MM.1S (cell line): ENCODE data around the gene SPATA9.

Experiments
- DNase-seq: peaks from one replicate; pipeline ENCODE4 v3.0.0-alpha.2; 2015
- H2AFZ ChIP-seq: fragments of 300-600 bp; sonication (generic); 2 replicates; pipeline ENCODE4 v1.6.0; 2016; ENCODE audit warnings: antibody characterized with exemption, low read length
- H3F3A ChIP-seq: fragments of 300-600 bp; sonication (generic); 2 replicates; pipeline ENCODE4 v1.6.1; 2016; ENCODE audit warnings: mild to moderate bottlenecking, antibody characterized with exemption, low read length, moderate library complexity, mixed read lengths; ENCODE audit not compliant: insufficient read depth
- H3K27ac ChIP-seq: fragments of 300-600 bp; sonication (generic); 2 replicates; pipeline ENCODE4 v1.5.1; 2016; ENCODE audit warnings: mild to moderate bottlenecking, low read length
- H3K27me3 ChIP-seq: fragments of 300-600 bp; sonication (generic); replicated peaks from 2 replicates; pipeline ENCODE4 v1.6.0; 2016; ENCODE audit warnings: low read length; ENCODE audit not compliant: insufficient read depth
- H3K36me3 ChIP-seq: fragments of 300-600 bp; sonication (generic); replicated peaks from 2 replicates; pipeline ENCODE4 v1.6.1; 2016; ENCODE audit warnings: mild to moderate bottlenecking, low read length, mixed read lengths; ENCODE audit not compliant: insufficient read depth
- H3K4me1 ChIP-seq: fragments of 300-600 bp; sonication (generic); 2 replicates; pipeline ENCODE4 v1.6.1; 2016; ENCODE audit warnings: low read length, mixed read lengths
- H3K4me2 ChIP-seq: fragments of 300-600 bp; sonication (generic); 2 replicates; pipeline ENCODE4 v1.6.0; 2016; ENCODE audit warnings: low read depth, low read length
- H3K4me3 ChIP-seq: fragments of 300-600 bp; sonication (generic); 2 replicates; pipeline ENCODE4 v1.5.1; 2016; ENCODE audit warnings: low read length, mixed read lengths
- H3K79me2 ChIP-seq: fragments of 300-600 bp; sonication (generic); 2 replicates; pipeline ENCODE4 v1.6.1; 2016; ENCODE audit warnings: mixed run types, low read length, mixed read lengths
- H3K9ac ChIP-seq: fragments of 300-600 bp; sonication (generic); 2 replicates; pipeline ENCODE4 v1.6.1; 2016; ENCODE audit warnings: low read length, mixed read lengths
- H3K9me2 ChIP-seq: fragments of 300-600 bp; sonication (generic); replicated peaks from 2 replicates; pipeline ENCODE4 v1.6.1; 2016; ENCODE audit warnings: mild to moderate bottlenecking, low read length, mixed read lengths; ENCODE audit not compliant: insufficient read depth
- H3K9me3 ChIP-seq: fragments of 300-600 bp; sonication (generic); replicated peaks from 2 replicates; pipeline ENCODE4 v1.6.1; 2016; ENCODE audit warnings: mild to moderate bottlenecking, low read length, mixed read lengths; ENCODE audit not compliant: insufficient read depth
- H4K20me1 ChIP-seq: fragments of 300-600 bp; sonication (generic); 2 replicates; pipeline ENCODE4 v1.6.1; 2016; ENCODE audit warnings: mild to moderate bottlenecking, low read length, moderate library complexity, mixed read lengths; ENCODE audit not compliant: insufficient read depth
- EZH2 ChIP-seq: fragments of 300-600 bp; sonication (generic); optimal IDR thresholded peaks from 2 replicates; pipeline ENCODE3; 2017; ENCODE audit warnings: low read depth, mild to moderate bottlenecking, antibody characterized with exemption, low read length, mixed read lengths
- EZH2phosphoT487 ChIP-seq: fragments of 300-600 bp; sonication (generic); IDR thresholded peaks from 2 replicates; pipeline ENCODE4 v1.6.1; 2018; ENCODE audit warnings: antibody characterized with exemption, low read length
- TF ChIP-seq, protein P1 (sequence below): fragments of 300-600 bp; sonication (generic); IDR thresholded peaks from 2 replicates; pipeline ENCODE4 v1.5.1; 2016; ENCODE audit warnings: antibody characterized with exemption, low read length, mixed read lengths

Gene SPATA9

DNA sequence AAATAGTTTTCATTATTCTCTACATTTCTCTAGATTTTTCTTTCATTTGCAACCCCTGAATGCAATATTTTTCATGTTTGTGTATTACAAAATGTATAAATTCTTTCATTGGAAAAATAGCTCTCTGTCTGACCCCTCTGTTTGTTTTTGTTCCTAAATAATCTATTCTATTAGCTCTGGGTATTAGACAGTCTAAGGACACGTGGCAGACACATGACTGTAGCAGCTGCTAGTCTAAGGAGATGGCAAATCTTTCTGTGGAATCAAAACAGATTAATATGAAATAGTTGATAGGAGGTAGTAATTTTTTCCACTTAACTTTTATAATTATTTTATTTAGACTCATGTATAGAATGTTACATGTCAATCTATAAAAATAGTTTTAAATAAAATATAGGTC lies 21.4 kb upstream of the SPATA9 start:
- Histone ChIP-seq H3K9me3 (no peaks in the 10 kb centered on the region), H3K79me2 (no peaks in the 10 kb centered on the region), H3K4me1 (no peaks in the 10 kb centered on the region), H3K4me3 (no peak overlapping the region), H3K36me3 (no peaks in the 10 kb centered on the region), H3K4me2 (no peak overlapping the region), H3F3A (no peaks in the 10 kb centered on the region), H4K20me1 (no peaks in the 10 kb centered on the region), H3K9me2 (no peaks in the 10 kb centered on the region), H3K27ac (no peak overlapping the region), H2AFZ (no peak overlapping the region), H3K27me3 (no peaks in the 10 kb centered on the region), H3K9ac (no peak overlapping the region)
- TF ChIP-seq EZH2phosphoT487 (no peak), EZH2 (no peak)
- TF ChIP-seq, protein P1, sequence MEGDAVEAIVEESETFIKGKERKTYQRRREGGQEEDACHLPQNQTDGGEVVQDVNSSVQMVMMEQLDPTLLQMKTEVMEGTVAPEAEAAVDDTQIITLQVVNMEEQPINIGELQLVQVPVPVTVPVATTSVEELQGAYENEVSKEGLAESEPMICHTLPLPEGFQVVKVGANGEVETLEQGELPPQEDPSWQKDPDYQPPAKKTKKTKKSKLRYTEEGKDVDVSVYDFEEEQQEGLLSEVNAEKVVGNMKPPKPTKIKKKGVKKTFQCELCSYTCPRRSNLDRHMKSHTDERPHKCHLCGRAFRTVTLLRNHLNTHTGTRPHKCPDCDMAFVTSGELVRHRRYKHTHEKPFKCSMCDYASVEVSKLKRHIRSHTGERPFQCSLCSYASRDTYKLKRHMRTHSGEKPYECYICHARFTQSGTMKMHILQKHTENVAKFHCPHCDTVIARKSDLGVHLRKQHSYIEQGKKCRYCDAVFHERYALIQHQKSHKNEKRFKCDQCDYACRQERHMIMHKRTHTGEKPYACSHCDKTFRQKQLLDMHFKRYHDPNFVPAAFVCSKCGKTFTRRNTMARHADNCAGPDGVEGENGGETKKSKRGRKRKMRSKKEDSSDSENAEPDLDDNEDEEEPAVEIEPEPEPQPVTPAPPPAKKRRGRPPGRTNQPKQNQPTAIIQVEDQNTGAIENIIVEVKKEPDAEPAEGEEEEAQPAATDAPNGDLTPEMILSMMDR = no peak
- no peak for DNase-seq

DNA sequence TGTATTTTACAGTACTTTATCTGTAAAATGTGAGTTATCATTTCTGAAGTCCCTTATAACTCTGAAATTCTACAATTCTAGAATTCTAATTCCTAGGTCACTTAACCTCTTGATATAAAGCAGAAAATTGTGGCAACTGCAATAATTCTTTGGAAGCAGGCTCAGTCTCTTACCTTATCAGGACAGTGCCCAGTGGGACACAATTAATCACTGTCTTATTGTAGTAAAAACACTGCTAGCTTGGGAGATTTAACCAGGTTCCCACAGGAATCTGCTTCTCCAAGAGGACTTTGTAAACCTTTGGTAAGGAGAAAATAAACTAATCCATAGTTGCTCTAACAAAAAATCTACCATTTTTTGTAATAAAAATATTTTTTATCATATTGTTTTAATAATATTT lies 18.3 kb upstream of the SPATA9 start:
- no peak for TF ChIP-seq EZH2
- TF ChIP-seq, protein P1 = no peak
- no peak for TF ChIP-seq EZH2phosphoT487
- Histone ChIP-seq H3K9me2 (no peaks in the 10 kb centered on the region), H3K79me2 (no peaks in the 10 kb centered on the region)

DNA sequence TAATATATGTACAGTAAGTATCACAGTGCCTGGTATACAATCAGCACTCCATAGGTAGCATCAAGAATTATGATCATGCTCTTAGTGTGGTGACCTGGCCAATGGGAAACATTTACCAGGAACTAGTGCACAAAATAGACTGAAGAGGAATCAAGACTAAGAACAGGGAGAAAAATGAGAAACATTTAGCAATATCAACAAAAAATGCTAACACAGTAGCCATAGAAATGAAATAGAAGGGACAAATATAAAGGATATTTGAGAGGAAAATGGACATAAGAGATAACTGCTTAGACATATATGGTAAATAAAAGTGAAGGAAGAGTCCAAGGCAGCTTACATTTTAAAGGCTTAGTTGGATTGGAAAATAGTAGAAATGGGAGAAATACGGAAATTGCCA lies 16.5 kb upstream of the SPATA9 start:
- TF ChIP-seq, protein P1 = no peak
- no peak for TF ChIP-seq EZH2phosphoT487
- no peaks in the 10 kb centered on the region for H3K9me3 ChIP-seq
- H3K9ac ChIP-seq = no peak overlapping the region
- no peak overlapping the region for H3K4me3 ChIP-seq
- H3K4me1 ChIP-seq = no peaks in the 10 kb centered on the region
- DNase-seq = no peak
- H3K27me3 ChIP-seq = no peaks in the 10 kb centered on the region
- H3K9me2 ChIP-seq = no peaks in the 10 kb centered on the region
- H3K79me2 ChIP-seq = no peaks in the 10 kb centered on the region
- H4K20me1 ChIP-seq = no peaks in the 10 kb centered on the region
- no peaks in the 10 kb centered on the region for H3K36me3 ChIP-seq
- H2AFZ ChIP-seq = no peak overlapping the region
- no peaks in the 10 kb centered on the region for H3F3A ChIP-seq
- H3K27ac ChIP-seq = no peak overlapping the region
- H3K4me2 ChIP-seq = no peak overlapping the region

More for the DNA sequence above, 18.3 kb upstream of the SPATA9 start:
- no peak overlapping the region for H2AFZ ChIP-seq
- H3K36me3 ChIP-seq = no peaks in the 10 kb centered on the region
- H3K9me3 ChIP-seq = no peaks in the 10 kb centered on the region
- no peak overlapping the region for H3K9ac ChIP-seq
- H4K20me1 ChIP-seq = no peaks in the 10 kb centered on the region
- H3K27me3 ChIP-seq = no peaks in the 10 kb centered on the region
- H3K4me3 ChIP-seq = no peak overlapping the region
- no peaks in the 10 kb centered on the region for H3F3A ChIP-seq
- no peak overlapping the region for H3K4me2 ChIP-seq
- no peak for DNase-seq
- H3K27ac ChIP-seq = no peak overlapping the region
- H3K4me1 ChIP-seq = no peaks in the 10 kb centered on the region
